GM12864 (cell line): ENCODE measurements around the gene SLC38A3.
"Not testable (repeated sequence)": the region's sequence is repeated elsewhere in the genome, so short reads cannot be mapped to it uniquely, and the experiment has no call there.

Experiments used
- DNase-seq: peaks from one replicate; pipeline ENCODE4 v3.0.0-alpha.2; 2011; ENCODE audit warnings: low read depth
- H3K4me3 ChIP-seq: 2 replicates; pipeline ENCODE4 v1.5.1; 2011; ENCODE audit warnings: mild to moderate bottlenecking, low read depth, low read length, control low read depth
- CTCF ChIP-seq: IDR thresholded peaks from 2 replicates; pipeline ENCODE4 v1.5.1; 2011; ENCODE audit warnings: low read depth, mild to moderate bottlenecking, moderate library complexity, low read length, control low read depth, inconsistent platforms; ENCODE audit errors: missing control alignments

Gene SLC38A3

GRCh38 chr3:50226888-50227389, 21.9 kb downstream of the SLC38A3 start:
- DNase-seq, result no peak
- H3K4me3 ChIP-seq, result peak overlapping the region; percentile 68
- TF ChIP-seq CTCF, result no peak

- peak overlapping the region; percentile 71 for H3K4me3 ChIP-seq
- TF ChIP-seq CTCF, result peak; percentile 76
- peak; percentile 82 for DNase-seq
Observed at GRCh38 chr3:50227390-50228183, 22.5 kb downstream of the SLC38A3 start.

- DNase-seq, result not testable (repeated sequence)
- H3K4me3 ChIP-seq, result peak overlapping the region; percentile 71
Observed at GRCh38 chr3:50228184-50228763, 23.2 kb downstream of the SLC38A3 start.

- DNase-seq, result no peak
- TF ChIP-seq CTCF, result no peak
- no peak overlapping the region for H3K4me3 ChIP-seq
Observed at GRCh38 chr3:50229490-50229889, 24.4 kb downstream of the SLC38A3 start.

- no peak overlapping the region for H3K4me3 ChIP-seq
- DNase-seq, result no peak
- TF ChIP-seq CTCF, result no peak
Observed at GRCh38 chr3:50230104-50230793, 25.2 kb downstream of the SLC38A3 start.

GRCh38 chr3:50230794-50231125, 25.7 kb downstream of the SLC38A3 start:
- TF ChIP-seq CTCF, result no peak
- DNase-seq, result no peak
- H3K4me3 ChIP-seq, result no peak overlapping the region

GRCh38 chr3:50231581-50231980, 26.5 kb downstream of the SLC38A3 start:
- TF ChIP-seq CTCF, result no peak

More at GRCh38 chr3:50231581-50231980, 26.5 kb downstream of the SLC38A3 start:
- H3K4me3 ChIP-seq, result no peak overlapping the region
- DNase-seq, result no peak
